Karpas-422 (cell line): ENCODE results near the gene LNP1. TPM values are rescaled to one million over a fixed set of nuclear protein-coding genes. Genes with fewer than 3 reads are reported as not detected.

Experiments used
- DNase-seq: peaks from one replicate; pipeline ENCODE4 v3.0.0-alpha.2; 2015
- H2AFZ ChIP-seq: fragments of 200-600 bp; sonication (generic); 2 replicates; pipeline ENCODE4 v1.6.1; 2014; ENCODE audit warnings: antibody characterized with exemption, low read length, mixed read lengths
- H3K27ac ChIP-seq: fragments of 200-600 bp; sonication (generic); 2 replicates; pipeline ENCODE4 v1.5.1; 2014; ENCODE audit warnings: mild to moderate bottlenecking, low read length, moderate library complexity
- H3K27me3 ChIP-seq: fragments of 200-600 bp; sonication (generic); 2 replicates; pipeline ENCODE4 v1.6.1; 2014; ENCODE audit warnings: low read length, mixed read lengths
- H3K36me3 ChIP-seq: fragments of 200-600 bp; sonication (generic); 2 replicates; pipeline ENCODE4 v1.6.1; 2014; ENCODE audit warnings: low read length, mixed read lengths; ENCODE audit not compliant: insufficient read depth
- H3K4me1 ChIP-seq: fragments of 200-600 bp; sonication (generic); 2 replicates; pipeline ENCODE4 v1.6.1; 2014; ENCODE audit warnings: mild to moderate bottlenecking, low read length, mixed read lengths
- H3K4me2 ChIP-seq: fragments of 200-600 bp; sonication (generic); 2 replicates; pipeline ENCODE4 v1.6.1; 2014; ENCODE audit warnings: low read length, low read depth, mild to moderate bottlenecking; ENCODE audit not compliant: poor library complexity, severe bottlenecking
- H3K4me3 ChIP-seq: fragments of 200-600 bp; sonication (generic); 2 replicates; pipeline ENCODE4 v1.5.1; 2014; ENCODE audit warnings: mild to moderate bottlenecking, antibody characterized with exemption, low read length, mixed read lengths
- H3K79me2 ChIP-seq: fragments of 200-600 bp; sonication (generic); 2 replicates; pipeline ENCODE4 v1.6.1; 2014; ENCODE audit warnings: mild to moderate bottlenecking, low read length, mixed read lengths
- H3K9ac ChIP-seq: fragments of 200-600 bp; sonication (generic); 2 replicates; pipeline ENCODE4 v1.6.0; 2014; ENCODE audit warnings: low read length
- H3K9me2 ChIP-seq: fragments of 200-600 bp; sonication (generic), shearing (Covaris generic); replicated peaks from 2 replicates; pipeline ENCODE4 v1.6.0; 2014; ENCODE audit warnings: mild to moderate bottlenecking, low read length, moderate library complexity; ENCODE audit not compliant: insufficient read depth
- H3K9me3 ChIP-seq: fragments of 300-700, 200-600 bp; sonication (generic); 2 replicates; pipeline ENCODE4 v1.6.1; 2014; ENCODE audit warnings: low read length, mixed read lengths
- H4K20me1 ChIP-seq: fragments of 200-600 bp; sonication (generic); 2 replicates; pipeline ENCODE4 v1.6.1; 2014; ENCODE audit warnings: mild to moderate bottlenecking, antibody characterized with exemption, low read length, low read depth; ENCODE audit not compliant: insufficient read depth
- total RNA-seq: library from RNA; depleted of rRNA; stranded (reverse); fragments of >200 nt; shearing (Covaris generic); gene quantifications from 2 replicates; pipeline ENCODE4 v1.2.3, GENCODE V29; 2014; ENCODE audit warnings: low replicate concordance

Gene LNP1
- total RNA-seq, 1 experiment from 2014 or later, result 6.0 TPM

GRCh38 chr3:100361897-100362296 lies 39.4 kb upstream of the LNP1 start:
- H3K79me2 ChIP-seq, result peaks cover 11% of the 10 kb centered on the region; the same call in 1 of the 2 replicates
- no peaks in the 10 kb centered on the region for H3K9me3 ChIP-seq
- H3K9me2 ChIP-seq, result no peaks in the 10 kb centered on the region
- H3K9ac ChIP-seq, result no peak overlapping the region
- no peaks in the 10 kb centered on the region for H3K27me3 ChIP-seq
- peaks cover 58% of the 10 kb centered on the region for H3K36me3 ChIP-seq
- no peaks in the 10 kb centered on the region for H3K4me1 ChIP-seq
- H2AFZ ChIP-seq, result no peak overlapping the region
- no peak overlapping the region for H3K4me3 ChIP-seq
- no peak for DNase-seq
- H3K27ac ChIP-seq, result no peak overlapping the region
- H4K20me1 ChIP-seq, result no peaks in the 10 kb centered on the region
- H3K4me2 ChIP-seq, result no peak overlapping the region

DNA sequence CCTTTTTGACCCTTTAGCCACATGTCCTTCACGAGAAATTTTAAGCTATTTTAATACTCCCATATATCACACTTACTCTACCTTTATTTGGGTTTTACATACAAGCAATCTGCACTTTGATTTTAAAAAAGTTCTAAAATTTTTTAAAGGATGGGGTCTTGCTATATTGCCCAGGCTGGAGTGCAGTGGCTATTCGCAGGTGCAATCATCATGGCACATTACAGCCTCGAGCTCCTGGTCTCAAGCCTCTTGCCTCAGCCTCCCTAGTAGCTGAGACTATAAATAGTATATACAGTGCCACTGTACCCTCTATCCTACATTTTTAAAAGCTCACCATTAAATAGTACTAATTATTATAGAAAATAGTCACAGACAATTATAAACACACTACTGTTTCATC lies 36.9 kb upstream of the LNP1 start:
- no peak overlapping the region for H3K9ac ChIP-seq
- peaks cover 64% of the 10 kb centered on the region for H3K36me3 ChIP-seq
- no peaks in the 10 kb centered on the region for H3K4me1 ChIP-seq
- no peak overlapping the region for H3K4me3 ChIP-seq
- no peaks in the 10 kb centered on the region for H3K9me3 ChIP-seq
- H3K9me2 ChIP-seq, result no peaks in the 10 kb centered on the region
- peaks cover 11% of the 10 kb centered on the region; the same call in 1 of the 2 replicates for H3K79me2 ChIP-seq
- H3K27me3 ChIP-seq, result no peaks in the 10 kb centered on the region
- no peak overlapping the region for H3K4me2 ChIP-seq
- H4K20me1 ChIP-seq, result no peaks in the 10 kb centered on the region
- no peak overlapping the region for H2AFZ ChIP-seq
- DNase-seq, result no peak
- H3K27ac ChIP-seq, result no peak overlapping the region

DNA sequence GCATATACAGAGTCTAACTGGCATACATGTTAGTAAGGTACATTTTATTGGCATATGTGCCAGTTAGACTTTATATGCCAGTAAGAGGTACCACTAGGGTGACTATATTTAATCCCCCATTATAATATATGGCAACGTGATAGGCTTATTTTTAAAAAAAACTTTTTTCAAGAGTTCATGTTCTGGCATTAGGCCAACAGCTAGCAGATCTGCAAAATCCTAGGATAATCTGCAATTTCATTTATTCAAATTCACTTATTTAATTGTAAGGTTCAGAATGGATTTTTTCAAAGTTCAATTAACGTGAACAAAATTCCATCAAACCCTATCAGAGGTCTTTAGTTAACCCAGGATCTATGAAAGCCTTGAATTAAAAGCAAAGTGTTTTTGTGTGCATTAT lies 34.9 kb upstream of the LNP1 start:
- Histone ChIP-seq H3K27ac (no peak overlapping the region), H3K4me2 (no peak overlapping the region), H3K79me2 (peaks cover 11% of the 10 kb centered on the region; the same call in 1 of the 2 replicates), H3K4me1 (no peaks in the 10 kb centered on the region), H3K9me2 (no peaks in the 10 kb centered on the region), H3K36me3 (peaks cover 62% of the 10 kb centered on the region), H3K27me3 (no peaks in the 10 kb centered on the region), H3K9me3 (no peaks in the 10 kb centered on the region), H4K20me1 (no peaks in the 10 kb centered on the region), H3K9ac (no peak overlapping the region), H3K4me3 (no peak overlapping the region), H2AFZ (no peak overlapping the region)
- no peak for DNase-seq

GRCh38 chr3:100368441-100368840 lies 32.9 kb upstream of the LNP1 start:
- no peak overlapping the region for H3K9ac ChIP-seq
- H3K36me3 ChIP-seq, result peaks cover 58% of the 10 kb centered on the region
- H3K27me3 ChIP-seq, result no peaks in the 10 kb centered on the region
- H3K9me2 ChIP-seq, result no peaks in the 10 kb centered on the region
- no peaks in the 10 kb centered on the region for H3K4me1 ChIP-seq
- no peaks in the 10 kb centered on the region for H4K20me1 ChIP-seq
- no peak overlapping the region for H2AFZ ChIP-seq
- no peaks in the 10 kb centered on the region for H3K9me3 ChIP-seq
- no peak overlapping the region for H3K4me2 ChIP-seq
- no peak overlapping the region for H3K4me3 ChIP-seq
- no peak for DNase-seq
- H3K79me2 ChIP-seq, result peaks cover 17% of the 10 kb centered on the region; the same call in 1 of the 2 replicates
- H3K27ac ChIP-seq, result no peak overlapping the region

DNA sequence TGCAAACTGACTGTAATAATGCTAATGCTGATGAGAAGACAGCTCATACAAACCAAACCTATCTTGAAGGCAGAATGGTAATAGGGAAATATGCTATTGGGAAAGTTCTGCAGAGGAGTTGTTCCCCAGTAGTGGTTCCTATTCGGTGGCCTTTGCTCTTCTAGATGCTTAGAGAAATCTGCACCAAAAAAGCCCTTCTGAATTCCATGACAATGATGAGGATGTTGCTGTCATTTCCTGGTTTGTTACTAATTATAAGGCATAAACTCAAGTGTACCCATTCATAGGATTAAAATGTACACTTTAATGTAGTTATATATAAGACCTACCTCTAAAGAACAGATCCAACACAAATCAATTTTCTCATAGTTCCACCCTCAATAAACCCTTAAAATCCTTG lies 30.6 kb upstream of the LNP1 start:
- Histone ChIP-seq H3K4me3 (no peak overlapping the region), H3K36me3 (peaks cover 56% of the 10 kb centered on the region; the same call in 1 of the 2 replicates), H3K4me1 (no peaks in the 10 kb centered on the region), H3K9me3 (no peaks in the 10 kb centered on the region), H3K4me2 (no peak overlapping the region), H3K9me2 (no peaks in the 10 kb centered on the region), H4K20me1 (no peaks in the 10 kb centered on the region), H3K27me3 (no peaks in the 10 kb centered on the region), H2AFZ (no peak overlapping the region), H3K27ac (no peak overlapping the region), H3K9ac (no peak overlapping the region), H3K79me2 (0 out of 2 replicates have a peak, but pooled peaks cover 10% of the 10 kb centered on the region)
- DNase-seq, result no peak

- H3K36me3 ChIP-seq, result peaks cover 56% of the 10 kb centered on the region; the same call in 1 of the 2 replicates
Observed at GRCh38 chr3:100374521-100374920, 26.8 kb upstream of the LNP1 start.

GRCh38 chr3:100376301-100376700 lies 25.0 kb upstream of the LNP1 start:
- Histone ChIP-seq H4K20me1 (no peaks in the 10 kb centered on the region), H3K79me2 (peaks cover 42% of the 10 kb centered on the region), H3K9ac (no peak overlapping the region), H3K27ac (no peak overlapping the region), H3K4me3 (no peak overlapping the region), H3K27me3 (no peaks in the 10 kb centered on the region), H3K9me2 (no peaks in the 10 kb centered on the region), H2AFZ (no peak overlapping the region), H3K9me3 (no peaks in the 10 kb centered on the region), H3K4me1 (no peaks in the 10 kb centered on the region), H3K4me2 (no peak overlapping the region), H3K36me3 (peaks cover 64% of the 10 kb centered on the region; the same call in 1 of the 2 replicates)
- DNase-seq, result no peak

More at GRCh38 chr3:100374521-100374920, 26.8 kb upstream of the LNP1 start:
- H3K79me2 ChIP-seq, result peaks cover 26% of the 10 kb centered on the region
- H3K27me3 ChIP-seq, result no peaks in the 10 kb centered on the region
- no peak overlapping the region for H3K27ac ChIP-seq
- H3K9ac ChIP-seq, result no peak overlapping the region
- no peaks in the 10 kb centered on the region for H3K9me2 ChIP-seq
- no peak overlapping the region for H3K4me2 ChIP-seq
- no peaks in the 10 kb centered on the region for H3K9me3 ChIP-seq
- no peak overlapping the region for H2AFZ ChIP-seq
- no peaks in the 10 kb centered on the region for H3K4me1 ChIP-seq
- H3K4me3 ChIP-seq, result no peak overlapping the region
- no peak for DNase-seq
- H4K20me1 ChIP-seq, result no peaks in the 10 kb centered on the region

- H3K27ac ChIP-seq, result no peak overlapping the region
- peaks cover 65% of the 10 kb centered on the region for H3K36me3 ChIP-seq
- H3K4me1 ChIP-seq, result no peaks in the 10 kb centered on the region
- H3K4me3 ChIP-seq, result no peak overlapping the region
- no peak overlapping the region for H2AFZ ChIP-seq
- no peak overlapping the region for H3K9ac ChIP-seq
- 0 out of 2 replicates have a peak, but pooled peaks cover 2% of the 10 kb centered on the region for H3K9me3 ChIP-seq
- no peaks in the 10 kb centered on the region for H3K27me3 ChIP-seq
- peaks cover 94% of the 10 kb centered on the region for H3K79me2 ChIP-seq
- DNase-seq, result no peak
- no peaks in the 10 kb centered on the region for H4K20me1 ChIP-seq
- no peak overlapping the region for H3K4me2 ChIP-seq
- H3K9me2 ChIP-seq, result no peaks in the 10 kb centered on the region
Observed at GRCh38 chr3:100384733-100385525, 16.4 kb upstream of the LNP1 start.
